H1 (cell line): ENCODE results near the gene PLD5. TPM values are rescaled to one million over a fixed set of nuclear protein-coding genes. Genes with fewer than 3 reads are reported as not detected.

Experiments used
- CTCF ChIA-PET: fragments of 300-600 bp; sonication (Branson Sonifier 250); formaldehyde crosslinking; loops from one replicate; lab custom pipeline; 2021; ENCODE audit not compliant: partially characterized antibody; lab: Charles Lee
- POLR2A ChIA-PET: fragments of 300-600 bp; sonication (Branson Sonifier 250); formaldehyde crosslinking; loops from one replicate; lab custom pipeline; 2021; ENCODE audit warnings: inconsistent platforms; ENCODE audit not compliant: partially characterized antibody; lab: Charles Lee
- DNase-seq, 2 experiments: peaks; one replicate each; pipeline versions ENCODE4 v3.0.0 to v3.0.0-alpha.2; 2010 to 2022; ENCODE audit warnings: low spot score in 2 of 2, low read depth in 1 of 2, mixed read lengths in 1 of 2
- FAIRE-seq: peaks from 2 replicates; lab custom pipeline; 2011; peaks lifted over from hg19 to GRCh38; lab: Jason Lieb, UNC
- H2AFZ ChIP-seq: 2 replicates; pipeline ENCODE4 v1.8.1; 2012; ENCODE audit warnings: low read length, inconsistent platforms
- H2AK5ac ChIP-seq: 2 replicates; pipeline ENCODE4 v1.6.1; 2013; ENCODE audit warnings: low read depth, low read length
- H2BK120ac ChIP-seq: replicated peaks from 2 replicates; pipeline ENCODE3; 2013; ENCODE audit warnings: low read depth, low read length, inconsistent platforms
- H2BK12ac ChIP-seq: 2 replicates; pipeline ENCODE4 v1.6.1; 2013; ENCODE audit warnings: low read depth, low read length
- H2BK15ac ChIP-seq: 2 replicates; pipeline ENCODE4 v1.6.1; 2013; ENCODE audit warnings: low read length
- H2BK20ac ChIP-seq: 2 replicates; pipeline ENCODE4 v1.6.1; 2013; ENCODE audit warnings: low read length
- H2BK5ac ChIP-seq: 2 replicates; pipeline ENCODE4 v1.6.1; 2013; ENCODE audit warnings: low read depth, low read length
- H3K14ac ChIP-seq: 2 replicates; pipeline ENCODE4 v1.6.1; 2013; ENCODE audit warnings: inconsistent platforms; ENCODE audit not compliant: insufficient read length
- H3K18ac ChIP-seq: 2 replicates; pipeline ENCODE4 v1.6.1; 2013; ENCODE audit warnings: low read length; ENCODE audit errors: extremely low read depth
- H3K23ac ChIP-seq: 2 replicates; pipeline ENCODE4 v1.6.1; 2013; ENCODE audit warnings: inconsistent platforms; ENCODE audit not compliant: insufficient read length
- H3K23me2 ChIP-seq: 2 replicates; pipeline ENCODE4 v1.6.1; 2013; ENCODE audit warnings: low read depth, low read length
- H3K27ac ChIP-seq: 2 replicates; pipeline ENCODE4 v1.6.1; 2011; ENCODE audit warnings: low read depth, low read length, inconsistent platforms
- H3K27me3 ChIP-seq, 4 experiments: replicated peaks in 1 of 4; 1 replicate in 1 of 4; 2 replicates in 3 of 4; pipeline versions ENCODE4 v1.6.1 to v1.8.1; 2011 to 2013; ENCODE audit warnings: low read length in 3 of 4, mild to moderate bottlenecking in 3 of 4, inconsistent platforms in 2 of 4, mixed read lengths in 2 of 4, moderate library complexity in 1 of 4; ENCODE audit not compliant: control insufficient read depth in 3 of 4, insufficient read depth in 3 of 4; ENCODE audit errors: extremely low read depth in 1 of 4
- H3K36me3 ChIP-seq, 4 experiments: 2 replicates each; pipeline versions ENCODE4 v1.6.1 to v1.8.1; 2011 to 2013; ENCODE audit warnings: mild to moderate bottlenecking in 4 of 4, low read length in 3 of 4, moderate library complexity in 2 of 4, control low read depth in 1 of 4, inconsistent platforms in 1 of 4; ENCODE audit not compliant: insufficient read depth in 4 of 4, control insufficient read depth in 2 of 4
- H3K4ac ChIP-seq: replicated peaks from 2 replicates; pipeline ENCODE3; 2013; ENCODE audit warnings: low read length, low read depth, mixed read lengths, inconsistent platforms; ENCODE audit not compliant: insufficient read length
- H3K4me1 ChIP-seq, 4 experiments: replicated peaks in 1 of 4; 1 replicate in 1 of 4; 2 replicates in 3 of 4; pipeline versions ENCODE4 v1.6.1 to v1.8.1; 2011 to 2013; ENCODE audit warnings: low read length in 3 of 4, inconsistent platforms in 2 of 4, mixed read lengths in 1 of 4; ENCODE audit not compliant: insufficient read depth in 4 of 4, control insufficient read depth in 3 of 4
- H3K4me2 ChIP-seq, 2 experiments: 2 replicates each; pipeline versions ENCODE4 v1.6.1 to v1.8.1; 2011 to 2013; ENCODE audit warnings: low read depth in 2 of 2, low read length in 2 of 2, control low read depth in 1 of 2, inconsistent platforms in 1 of 2, mild to moderate bottlenecking in 1 of 2; ENCODE audit not compliant: insufficient read depth in 1 of 2
- H3K4me3 ChIP-seq, 4 experiments: fragments of 200-600, 300-600 bp in 1 of 4; sonication (generic), shearing (Covaris generic), sonication (Bioruptor Twin) in 1 of 4; 2 replicates each; pipeline versions ENCODE4 v1.5.1 to v1.8.1; 2011 to 2016; ENCODE audit warnings: low read length in 4 of 4, low read depth in 3 of 4, control low read depth in 2 of 4, inconsistent platforms in 2 of 4, mild to moderate bottlenecking in 2 of 4, mixed read lengths in 1 of 4, moderate library complexity in 1 of 4; ENCODE audit not compliant: insufficient read depth in 2 of 4; ENCODE audit errors: extremely low read depth in 1 of 4
- H3K56ac ChIP-seq: replicated peaks from 2 replicates; pipeline ENCODE3; 2013; ENCODE audit warnings: low read depth, mild to moderate bottlenecking, mixed read lengths, low read length, inconsistent platforms; ENCODE audit not compliant: insufficient read length
- H3K79me1 ChIP-seq: 2 replicates; pipeline ENCODE4 v1.6.1; 2013; ENCODE audit warnings: low read depth, low read length, control low read depth
- H3K79me2 ChIP-seq, 2 experiments: 2 replicates each; pipeline versions ENCODE4 v1.6.1 to v1.8.1; 2012 to 2013; ENCODE audit warnings: low read length in 2 of 2, mild to moderate bottlenecking in 2 of 2, inconsistent platforms in 1 of 2; ENCODE audit not compliant: insufficient read depth in 2 of 2, control insufficient read depth in 1 of 2
- H3K9ac ChIP-seq, 4 experiments: replicated peaks in 1 of 4; 1 replicate in 1 of 4; 2 replicates in 3 of 4; pipeline versions ENCODE4 v1.6.1 to v1.8.1; 2011 to 2013; ENCODE audit warnings: low read depth in 3 of 4, low read length in 3 of 4, control low read depth in 2 of 4, mild to moderate bottlenecking in 2 of 4, moderate library complexity in 2 of 4, inconsistent platforms in 1 of 4; ENCODE audit errors: extremely low read depth in 1 of 4
- H3K9me3 ChIP-seq, 2 experiments: 2 replicates each; pipeline versions ENCODE4 v1.6.1 to v1.8.1; 2012 to 2013; ENCODE audit warnings: mild to moderate bottlenecking in 2 of 2, moderate library complexity in 2 of 2, control low read depth in 1 of 2, inconsistent platforms in 1 of 2, low read depth in 1 of 2, low read length in 1 of 2, mixed read lengths in 1 of 2; ENCODE audit not compliant: insufficient read depth in 2 of 2
- H4K20me1 ChIP-seq, 2 experiments: replicated peaks in 1 of 2; 2 replicates each; pipeline versions ENCODE3 to v1.8.1; 2011 to 2013; ENCODE audit warnings: inconsistent platforms in 2 of 2, low read length in 2 of 2, mild to moderate bottlenecking in 1 of 2; ENCODE audit not compliant: insufficient read depth in 2 of 2, control insufficient read depth in 1 of 2
- H4K5ac ChIP-seq: 2 replicates; pipeline ENCODE4 v1.6.1; 2013; ENCODE audit warnings: low read length, low read depth, mixed read lengths, inconsistent platforms; ENCODE audit not compliant: insufficient read length
- H4K8ac ChIP-seq: 2 replicates; pipeline ENCODE4 v1.8.0; 2013; ENCODE audit warnings: mild to moderate bottlenecking, moderate library complexity, low read length, inconsistent platforms; ENCODE audit not compliant: insufficient read depth; ENCODE audit errors: extremely low read depth
- H4K91ac ChIP-seq: replicated peaks from 2 replicates; pipeline ENCODE3; 2013; ENCODE audit warnings: low read length, mixed read lengths, inconsistent platforms; ENCODE audit not compliant: insufficient read length
- CBX8 ChIP-seq: fragments of 300-800, 300-1000 bp; sonication (generic); IDR thresholded peaks from 2 replicates; pipeline ENCODE4 v1.7.1; 2016; ENCODE audit warnings: low read depth, low read length, borderline replicate concordance
- CHD1 ChIP-seq: IDR thresholded peaks from 2 replicates; pipeline ENCODE4 v1.6.1; 2012; ENCODE audit warnings: low read depth, low read length, improper control_type of control experiment
- CHD2 ChIP-seq: IDR thresholded peaks from 2 replicates; pipeline ENCODE4 v1.6.1; 2012; ENCODE audit warnings: low read length, improper control_type of control experiment
- EGR1 ChIP-seq: IDR thresholded peaks from 2 replicates; pipeline ENCODE4 v1.6.1; 2011; ENCODE audit warnings: low read depth, low read length, borderline replicate concordance
- EZH2 ChIP-seq: fragments of 200-600 bp; sonication (generic); IDR thresholded peaks from 2 replicates; pipeline ENCODE4 v1.7.1; 2012; ENCODE audit warnings: low read depth, mild to moderate bottlenecking, moderate library complexity, low read length, inconsistent platforms; ENCODE audit not compliant: severe bottlenecking
- GABPA ChIP-seq: IDR thresholded peaks from 2 replicates; pipeline ENCODE4 v1.6.1; 2011; ENCODE audit warnings: mild to moderate bottlenecking, low read length, moderate library complexity, borderline replicate concordance; ENCODE audit not compliant: insufficient read depth
- HDAC6 ChIP-seq: IDR thresholded peaks from one replicate; pipeline ENCODE4 v1.7.1; 2012; ENCODE audit warnings: low read depth, mild to moderate bottlenecking, inconsistent platforms, low read length, moderate library complexity
- NRF1 ChIP-seq: IDR thresholded peaks from 2 replicates; pipeline ENCODE4 v1.6.1; 2011; ENCODE audit warnings: mild to moderate bottlenecking, low read depth, low read length, improper control_type of control experiment
- POLR2A ChIP-seq, 2 experiments: IDR thresholded peaks; 1 replicate in 1 of 2; 2 replicates in 1 of 2; pipeline ENCODE4 v1.6.1; 2011; ENCODE audit warnings: low read depth in 2 of 2, low read length in 2 of 2, mild to moderate bottlenecking in 2 of 2; ENCODE audit errors: control extremely low read depth in 1 of 2
- POLR2AphosphoS5 ChIP-seq: IDR thresholded peaks from 2 replicates; pipeline ENCODE4 v1.6.1; 2011; ENCODE audit warnings: low read depth, low read length
- SAP30 ChIP-seq: fragments of 300-600 bp; sonication (generic); IDR thresholded peaks from 2 replicates; pipeline ENCODE4 v1.7.1; 2012; ENCODE audit warnings: low read length, moderate library complexity, mild to moderate bottlenecking, inconsistent platforms; ENCODE audit not compliant: insufficient read depth, insufficient replicate concordance
- SIX5 ChIP-seq: IDR thresholded peaks from 2 replicates; pipeline ENCODE4 v1.6.1; 2011; ENCODE audit warnings: mild to moderate bottlenecking, low read depth, low read length
- SP2 ChIP-seq: IDR thresholded peaks from 2 replicates; pipeline ENCODE4 v1.6.1; 2012; ENCODE audit warnings: mild to moderate bottlenecking, low read length, inconsistent platforms
- SRF ChIP-seq: IDR thresholded peaks from 2 replicates; pipeline ENCODE4 v1.6.1; 2011; ENCODE audit warnings: mild to moderate bottlenecking, low read depth, low read length, moderate library complexity
- ZNF274 ChIP-seq: IDR thresholded peaks from 2 replicates; pipeline ENCODE4 v1.7.0; 2012; ENCODE audit warnings: low read length, borderline replicate concordance; ENCODE audit errors: extremely low read depth
- WGBS, 2 experiments: shearing (Covaris generic) in 1 of 2; methylation state at CpG; one replicate each; pipeline versions ENCODE4 v1.1.6 to v1.1.7; 2013 to 2015; ENCODE audit warnings: low lambda C conversion rate in 2 of 2, mixed read lengths in 2 of 2, inconsistent platforms in 1 of 2, low coverage in 1 of 2, missing lambda C conversion rate in 1 of 2; ENCODE audit not compliant: insufficient replicate concordance in 2 of 2, insufficient coverage in 1 of 2, insufficient read length in 1 of 2; ENCODE audit errors: extremely low coverage in 1 of 2, missing lambda C conversion rate in 1 of 2; 5-methylcytosine and 5-hydroxymethylcytosine counted together
- polyA plus RNA-seq, 7 experiments: library from polyadenylated mRNA; depleted of rRNA in 3 of 7; stranded (reverse) in 5 of 7; unstranded in 2 of 7; fragments of >200 nt in 5 of 7; fragments of 200-250 nt in 2 of 7; gene quantifications; 1 replicate in 5 of 7; 2 replicates in 1 of 7; 4 replicates in 1 of 7; pipeline versions ENCODE4 v1.2.1 to v1.2.3, GENCODE V29; 2011 to 2013; ENCODE audit warnings: missing spikeins in 2 of 7, mixed read lengths in 2 of 7
- total RNA-seq: library from RNA; stranded (reverse); fragmentation: NEBNext Ultra II Directional; extraction: Animal tissue kit (Norgen Biotek cat#: 25700); gene quantifications from 2 replicates; pipeline ENCODE4 v1.2.1, GENCODE V29; 2021

Gene PLD5
- total and polyA plus RNA-seq, 2 of the 8 experiments (the other 6 are each of a cell fraction or from before 2014, with no cell fraction given), result 0.86 to 8.5 TPM

GRCh38 chr1:242506724-242507123 lies 17.8 kb downstream of the PLD5 start:
- FAIRE-seq, result no peak
- H2BK20ac ChIP-seq, result no peak overlapping the region
- CTCF ChIA-PET, result interaction anchor here (0.9 to 1.0 kb wide), 2 partner anchors 9 to 39 kb away, joined by 3 to 4 read pairs; no protein-coding TSS in a partner anchor
- no peak overlapping the region for H3K9ac ChIP-seq
- H2AFZ ChIP-seq, result no peak overlapping the region
- no peak overlapping the region for H4K91ac ChIP-seq
- H3K56ac ChIP-seq, result no peak overlapping the region
- H4K20me1 ChIP-seq, result peaks cover 0 to 3% of the 10 kb centered on the region in 2 experiments
- H4K5ac ChIP-seq, result no peak overlapping the region
- no peak overlapping the region for H3K4ac ChIP-seq
- H3K4me1 ChIP-seq, result no peaks in the 10 kb centered on the region
- no peak overlapping the region for H2BK12ac ChIP-seq
- no peaks in the 10 kb centered on the region for H3K79me1 ChIP-seq
- no peak for TF ChIP-seq EGR1
- TF ChIP-seq HDAC6, result no peak
- no peak for TF ChIP-seq GABPA
- TF ChIP-seq EZH2, result no peak
- TF ChIP-seq SP2, result no peak
- no peak for TF ChIP-seq CBX8
- TF ChIP-seq POLR2AphosphoS5, result no peak
- TF ChIP-seq SAP30, result no peak
- no peak for TF ChIP-seq ZNF274
- TF ChIP-seq CHD2, result no peak
- TF ChIP-seq SRF, result no peak
- TF ChIP-seq POLR2A (IDR thresholded peaks at IDR 0.05; ENCODE audit: control extremely low read depth in 1 of 2, low read depth in 2 of 2, low read length in 2 of 2), result no peak
- TF ChIP-seq CHD1, result no peak
- no peak for TF ChIP-seq NRF1
- TF ChIP-seq SIX5, result no peak
- TF ChIP-seq, all 59 proteins: peak for 0
- H2AK5ac ChIP-seq, result no peak overlapping the region
- no peak overlapping the region for H2BK15ac ChIP-seq
- no peak overlapping the region for H3K14ac ChIP-seq
- H2BK120ac ChIP-seq, result no peak overlapping the region
- H3K36me3 ChIP-seq, result no peaks in the 10 kb centered on the region
- no peak overlapping the region for H3K18ac ChIP-seq
- no peak overlapping the region for H3K23ac ChIP-seq
- no peaks in the 10 kb centered on the region for H3K23me2 ChIP-seq
- 92% methylated on average over 12 of the region's 12 CpGs; no CpG with 5 or more reads in 1 of the 2 experiments for WGBS, 2 experiments
- no peak overlapping the region for H3K4me3 ChIP-seq
- no peaks in the 10 kb centered on the region for H3K27me3 ChIP-seq
- POLR2A ChIA-PET, result no interaction called here
- no peak overlapping the region for H3K27ac ChIP-seq
- no peak overlapping the region for H3K4me2 ChIP-seq
- DNase-seq, result no peak
- H4K8ac ChIP-seq, result no peak overlapping the region
- H3K79me2 ChIP-seq, result no peaks in the 10 kb centered on the region
- no peaks in the 10 kb centered on the region for H3K9me3 ChIP-seq
- H2BK5ac ChIP-seq, result no peak overlapping the region
